LNCaP clone FGC (cell line): ENCODE results near the gene SERHL2.
"Not testable (repeated sequence)": the region's sequence is repeated elsewhere in the genome, so short reads cannot be mapped to it uniquely, and the experiment has no call there.

ENCODE experiments used
- DNase-seq: peaks from one replicate; pipeline ENCODE4 v3.0.0-alpha.2; 2011; ENCODE audit warnings: low read depth
- H3K4me3 ChIP-seq: 2 replicates; pipeline ENCODE4 v1.5.1; 2011; ENCODE audit warnings: mild to moderate bottlenecking, low read depth, low read length, control low read depth
- TF ChIP-seq, protein P1 (sequence below): IDR thresholded peaks from 2 replicates; pipeline ENCODE4 v1.5.1; 2012; ENCODE audit warnings: mild to moderate bottlenecking; ENCODE audit not compliant: control insufficient read depth, insufficient read depth; ENCODE audit errors: extremely low read depth

Gene SERHL2

DNA sequence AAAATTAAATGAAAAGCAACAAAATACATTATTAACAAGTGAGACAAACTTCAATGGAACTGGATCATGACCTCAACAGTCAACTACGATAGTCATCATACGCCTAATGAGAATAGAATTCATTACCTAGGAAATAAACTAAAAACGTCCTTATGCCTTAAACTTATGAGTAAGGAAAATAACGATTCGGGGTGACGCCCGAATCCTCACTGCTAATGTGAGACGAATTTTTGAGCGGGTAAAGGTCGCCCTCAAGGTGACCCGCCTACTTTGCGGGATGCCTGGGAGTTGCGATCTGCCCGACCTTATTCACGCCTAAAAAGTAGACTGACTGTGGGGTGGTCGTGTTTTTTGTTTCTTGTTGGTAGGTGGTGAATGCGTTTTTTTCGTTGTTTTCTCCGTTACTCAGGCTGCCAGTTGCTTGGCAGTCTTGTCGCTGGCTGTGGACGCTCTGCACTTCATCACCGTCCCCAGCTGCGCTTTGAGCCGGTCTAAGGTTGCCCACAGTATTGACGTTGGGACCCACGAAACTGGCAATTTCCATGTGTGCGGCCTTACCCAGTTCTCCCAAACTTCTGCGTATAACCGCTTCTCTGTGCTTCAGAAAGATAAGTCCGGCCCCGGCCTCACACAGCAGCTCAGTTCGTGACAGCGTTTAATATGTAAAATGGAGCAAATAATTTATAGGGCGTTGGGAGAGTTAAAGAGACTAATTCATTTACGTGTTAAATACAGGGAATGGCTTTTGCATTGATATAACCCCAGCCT lies 61.5 kb downstream of the SERHL2 start:
- DNase-seq, result peak; percentile 85
- TF ChIP-seq, protein P1, sequence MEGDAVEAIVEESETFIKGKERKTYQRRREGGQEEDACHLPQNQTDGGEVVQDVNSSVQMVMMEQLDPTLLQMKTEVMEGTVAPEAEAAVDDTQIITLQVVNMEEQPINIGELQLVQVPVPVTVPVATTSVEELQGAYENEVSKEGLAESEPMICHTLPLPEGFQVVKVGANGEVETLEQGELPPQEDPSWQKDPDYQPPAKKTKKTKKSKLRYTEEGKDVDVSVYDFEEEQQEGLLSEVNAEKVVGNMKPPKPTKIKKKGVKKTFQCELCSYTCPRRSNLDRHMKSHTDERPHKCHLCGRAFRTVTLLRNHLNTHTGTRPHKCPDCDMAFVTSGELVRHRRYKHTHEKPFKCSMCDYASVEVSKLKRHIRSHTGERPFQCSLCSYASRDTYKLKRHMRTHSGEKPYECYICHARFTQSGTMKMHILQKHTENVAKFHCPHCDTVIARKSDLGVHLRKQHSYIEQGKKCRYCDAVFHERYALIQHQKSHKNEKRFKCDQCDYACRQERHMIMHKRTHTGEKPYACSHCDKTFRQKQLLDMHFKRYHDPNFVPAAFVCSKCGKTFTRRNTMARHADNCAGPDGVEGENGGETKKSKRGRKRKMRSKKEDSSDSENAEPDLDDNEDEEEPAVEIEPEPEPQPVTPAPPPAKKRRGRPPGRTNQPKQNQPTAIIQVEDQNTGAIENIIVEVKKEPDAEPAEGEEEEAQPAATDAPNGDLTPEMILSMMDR, result no peak
- peak overlapping the region; percentile 60 for H3K4me3 ChIP-seq

DNA sequence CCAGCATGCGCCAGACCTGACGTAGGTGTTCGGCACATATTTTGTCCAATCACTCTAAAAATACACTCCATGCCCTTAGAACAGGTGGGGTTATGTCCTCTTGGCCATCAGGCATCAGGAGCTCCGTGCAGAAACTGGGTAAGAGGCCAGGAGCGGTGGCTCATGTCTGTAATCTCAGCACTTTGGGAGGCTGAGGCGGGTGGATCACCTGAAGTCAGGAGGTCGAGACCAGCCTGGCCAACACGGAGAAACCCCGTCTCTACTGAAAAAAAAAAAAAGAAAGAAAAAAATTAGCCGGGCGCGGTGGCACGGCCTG lies 62.1 kb downstream of the SERHL2 start:
- not testable (repeated sequence) for DNase-seq
- H3K4me3 ChIP-seq, result peak overlapping the region; percentile 60; the same call in 1 of the 2 replicates

DNA sequence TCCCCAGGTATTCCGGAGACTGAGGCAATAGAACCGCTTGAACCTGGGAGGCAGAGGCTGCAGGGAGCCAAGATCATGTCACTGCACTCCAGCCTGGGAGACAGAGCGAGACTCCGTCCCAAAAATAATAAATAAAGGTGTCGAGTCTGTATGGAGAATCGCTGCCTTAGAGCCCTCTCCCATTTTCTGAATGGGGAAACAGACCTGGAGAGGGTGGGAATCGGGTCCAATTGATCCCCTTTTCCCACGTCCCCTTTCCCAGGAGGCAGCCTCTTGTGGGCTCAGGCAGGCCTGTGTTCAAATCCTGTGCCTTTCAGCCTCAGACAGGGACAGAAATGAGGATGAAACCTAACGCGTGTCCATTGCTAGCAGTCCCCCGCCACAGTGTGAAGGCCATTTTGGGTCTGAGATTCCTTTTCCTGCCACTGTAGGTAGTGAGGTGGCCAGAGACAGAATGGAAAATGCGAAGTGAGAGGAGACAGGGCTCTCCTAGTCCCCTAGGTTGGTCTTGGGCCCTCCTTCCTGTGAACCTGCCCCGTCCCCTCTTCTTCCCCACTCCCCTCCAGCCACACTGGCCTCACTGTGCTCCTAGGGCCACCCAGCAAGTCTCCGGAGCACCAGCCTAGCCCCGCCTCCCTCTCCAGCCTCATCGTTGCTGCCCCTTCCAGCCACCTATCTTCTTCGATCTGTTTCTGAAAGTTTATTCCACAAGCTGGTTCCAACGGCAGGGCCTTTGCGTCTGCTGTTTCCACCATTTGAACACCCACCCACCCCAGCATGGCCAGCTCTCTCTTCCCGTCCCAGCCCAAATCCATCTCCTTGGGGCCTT lies 63.6 kb downstream of the SERHL2 start:
- no peak overlapping the region for H3K4me3 ChIP-seq

DNA sequence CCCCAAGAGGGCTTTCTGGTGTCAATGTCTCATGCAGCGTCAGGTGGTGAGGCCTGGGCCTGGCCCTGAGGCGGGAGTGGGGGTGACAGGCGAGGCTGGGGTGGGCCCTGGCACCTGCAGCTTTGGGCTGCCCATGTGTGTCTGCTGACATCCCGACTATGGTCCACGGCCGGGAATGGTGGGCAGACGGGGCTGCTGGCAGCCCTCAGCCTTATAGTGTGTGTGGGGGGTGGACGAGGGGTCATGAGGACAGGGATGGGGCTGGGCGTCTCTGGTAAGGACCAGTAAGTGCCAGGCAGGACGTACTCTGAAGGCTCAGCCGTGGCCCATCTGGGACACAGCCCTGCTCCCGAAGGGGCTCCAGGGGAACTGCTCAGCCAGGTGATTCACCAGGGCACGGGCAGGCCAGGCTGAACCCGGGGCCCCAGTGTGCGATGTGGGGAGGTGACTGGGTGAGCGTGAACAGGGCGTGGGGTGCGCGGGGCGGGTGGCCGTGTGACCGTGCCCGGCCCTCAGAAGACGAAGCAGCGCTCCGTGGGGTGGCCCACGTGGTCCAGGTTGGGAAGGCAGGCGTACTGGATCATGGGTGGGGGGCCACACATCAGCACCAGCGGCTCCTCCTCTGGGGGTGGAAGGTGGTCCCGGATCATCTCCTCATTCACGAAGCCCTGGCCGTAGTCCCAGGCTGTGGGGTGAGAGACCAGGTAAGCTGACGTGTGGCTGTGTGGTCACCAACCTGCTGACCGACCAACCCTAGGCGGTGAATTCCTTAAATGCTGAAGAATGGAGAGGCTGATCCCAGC lies 65.7 kb downstream of the SERHL2 start:
- TF ChIP-seq, protein P1, result no peak
- no peak for DNase-seq
- no peak overlapping the region for H3K4me3 ChIP-seq

More for the DNA sequence above, 63.6 kb downstream of the SERHL2 start:
- TF ChIP-seq, protein P1, result no peak
- DNase-seq, result no peak

DNA sequence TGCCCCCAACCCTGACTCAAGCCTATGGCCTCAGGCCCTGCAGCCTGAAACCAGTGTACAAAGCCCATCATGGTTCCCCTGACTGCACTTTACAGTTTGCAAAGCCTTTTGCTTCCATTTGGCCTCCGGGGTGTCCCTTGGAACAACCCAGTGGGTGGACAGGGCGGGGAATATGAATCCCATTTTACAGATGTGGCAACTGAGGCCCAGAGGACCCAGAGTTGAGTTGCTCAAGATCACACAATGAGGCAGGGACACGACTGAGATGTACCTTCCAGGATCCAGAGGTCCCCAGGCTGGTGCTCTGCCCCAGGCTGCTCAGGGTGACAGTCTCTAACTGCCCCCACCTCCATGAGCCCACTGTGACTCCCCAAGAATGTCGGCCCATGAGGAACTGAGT lies 66.3 kb downstream of the SERHL2 start:
- DNase-seq, result no peak
- no peak overlapping the region for H3K4me3 ChIP-seq
- TF ChIP-seq, protein P1, result no peak

DNA sequence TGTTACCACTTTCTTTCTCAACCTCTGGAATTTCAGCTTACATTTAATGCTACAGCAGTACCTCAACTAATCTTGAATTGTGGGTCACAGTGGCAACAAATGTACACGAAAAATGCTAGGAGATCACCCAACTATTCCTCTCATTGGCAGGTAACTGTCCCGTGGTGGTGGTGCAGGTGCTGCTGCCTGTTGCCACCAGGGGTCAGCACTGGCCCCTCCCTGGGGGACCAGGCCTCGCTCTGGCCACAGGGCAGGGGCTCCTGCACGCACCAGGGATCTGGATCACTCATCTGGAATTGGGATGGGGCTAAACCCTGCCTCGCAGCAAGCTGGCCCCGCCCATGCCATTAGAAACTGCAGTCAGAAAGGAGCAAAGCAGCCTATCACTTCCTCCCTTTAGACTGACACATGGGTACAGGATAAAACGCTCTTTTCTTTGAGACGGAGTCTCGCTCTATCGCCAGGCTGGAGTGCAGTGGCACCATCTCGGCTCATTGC lies 67.8 kb downstream of the SERHL2 start:
- DNase-seq, result no peak
- TF ChIP-seq, protein P1, result peak; percentile 89
- H3K4me3 ChIP-seq, result no peak overlapping the region
